ENCODE data around the gene BCHE. TPM values are rescaled to one million over a fixed set of nuclear protein-coding genes. Genes with fewer than 3 reads are reported as not detected.

Gene BCHE
- total and polyA plus RNA-seq, 8 donors: 6.6 to 49.7 (median 38.0) TPM

DNA sequence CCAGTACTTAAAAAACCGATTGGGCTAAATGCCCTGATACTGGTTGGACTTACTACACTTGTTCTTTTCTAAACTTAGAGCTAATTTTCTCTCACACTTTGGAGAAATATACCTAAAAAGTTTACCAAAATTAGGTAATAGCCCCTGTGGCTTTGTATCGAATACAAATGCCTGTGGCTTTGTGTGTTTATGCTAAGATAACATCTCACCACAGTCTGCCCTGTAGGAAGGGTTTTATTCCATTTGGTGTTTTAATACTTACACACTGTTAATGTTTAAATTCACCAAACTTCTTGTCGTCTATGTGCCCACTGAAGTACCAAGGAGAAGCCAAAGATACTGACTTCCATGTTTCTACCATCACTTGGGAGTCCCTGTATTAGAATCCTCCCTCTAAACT lies 66.4 kb downstream of the BCHE start:
- DNase-seq (no peak), ATAC-seq (no peak)
- TF ChIP-seq, protein P1, sequence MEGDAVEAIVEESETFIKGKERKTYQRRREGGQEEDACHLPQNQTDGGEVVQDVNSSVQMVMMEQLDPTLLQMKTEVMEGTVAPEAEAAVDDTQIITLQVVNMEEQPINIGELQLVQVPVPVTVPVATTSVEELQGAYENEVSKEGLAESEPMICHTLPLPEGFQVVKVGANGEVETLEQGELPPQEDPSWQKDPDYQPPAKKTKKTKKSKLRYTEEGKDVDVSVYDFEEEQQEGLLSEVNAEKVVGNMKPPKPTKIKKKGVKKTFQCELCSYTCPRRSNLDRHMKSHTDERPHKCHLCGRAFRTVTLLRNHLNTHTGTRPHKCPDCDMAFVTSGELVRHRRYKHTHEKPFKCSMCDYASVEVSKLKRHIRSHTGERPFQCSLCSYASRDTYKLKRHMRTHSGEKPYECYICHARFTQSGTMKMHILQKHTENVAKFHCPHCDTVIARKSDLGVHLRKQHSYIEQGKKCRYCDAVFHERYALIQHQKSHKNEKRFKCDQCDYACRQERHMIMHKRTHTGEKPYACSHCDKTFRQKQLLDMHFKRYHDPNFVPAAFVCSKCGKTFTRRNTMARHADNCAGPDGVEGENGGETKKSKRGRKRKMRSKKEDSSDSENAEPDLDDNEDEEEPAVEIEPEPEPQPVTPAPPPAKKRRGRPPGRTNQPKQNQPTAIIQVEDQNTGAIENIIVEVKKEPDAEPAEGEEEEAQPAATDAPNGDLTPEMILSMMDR (IDR thresholded peaks at IDR 0.05): no peak
- no peak overlapping the region for H3K27ac ChIP-seq
- no peaks in the 10 kb centered on the region for H3K36me3 ChIP-seq
- H3K9me3 ChIP-seq: peaks cover 0 to 15% of the 10 kb centered on the region in 2 donors
- intact Hi-C loops (cut with DNase I): no loop called here
- H3K27me3 ChIP-seq: no peaks in the 10 kb centered on the region
- H3K4me1 ChIP-seq: no peaks in the 10 kb centered on the region
- H3K4me3 ChIP-seq: no peak overlapping the region

DNA sequence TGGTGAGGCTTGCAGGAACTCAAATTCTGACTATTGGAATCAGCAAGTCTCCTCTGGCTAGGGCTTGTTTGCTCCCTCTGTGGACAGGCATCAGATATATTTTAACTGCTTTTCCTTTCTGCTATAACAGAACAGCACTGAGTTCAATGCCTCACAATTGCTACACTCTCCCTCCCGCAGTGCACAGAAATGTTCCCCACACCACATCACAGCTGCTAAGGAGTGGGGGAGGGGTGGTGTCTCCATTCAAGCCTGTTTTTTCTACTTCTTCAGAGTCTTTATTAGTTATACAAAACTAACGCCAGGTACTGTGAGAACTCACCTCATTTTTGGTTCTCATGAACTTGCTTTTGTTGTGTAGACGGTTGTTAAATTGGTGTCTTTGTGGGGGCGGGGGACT lies 68.5 kb downstream of the BCHE start:
- no peaks in the 10 kb centered on the region for H3K4me1 ChIP-seq
- H3K27ac ChIP-seq: no peak overlapping the region
- H3K4me3 ChIP-seq: no peak overlapping the region
- DNase-seq (no peak), ATAC-seq (no peak)
- peaks cover 0 to 15% of the 10 kb centered on the region in 2 donors for H3K9me3 ChIP-seq
- no peaks in the 10 kb centered on the region for H3K27me3 ChIP-seq
- H3K36me3 ChIP-seq: no peaks in the 10 kb centered on the region
- intact Hi-C loops (cut with DNase I): no loop called here
- TF ChIP-seq, protein P1 (IDR thresholded peaks at IDR 0.05): no peak

DNA sequence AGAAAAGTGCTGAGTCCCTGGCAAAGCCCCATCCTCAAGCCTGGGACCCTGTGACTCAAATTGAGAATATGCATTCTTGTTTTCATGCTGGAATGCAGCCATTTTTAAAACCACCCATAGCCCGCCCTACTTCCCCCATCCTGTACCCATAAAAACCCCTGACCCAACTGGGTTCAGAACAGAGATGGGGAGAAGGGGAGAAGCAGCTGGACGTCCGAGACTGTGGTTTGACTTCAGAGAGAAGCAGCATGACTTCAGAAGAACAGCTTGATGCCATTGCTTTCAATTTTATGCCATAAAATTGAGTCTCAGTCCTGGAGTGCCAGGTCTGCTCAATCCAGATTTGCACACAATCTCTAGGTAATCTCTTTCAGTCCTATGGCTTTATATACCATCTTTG lies 78.2 kb downstream of the BCHE start:
- intact Hi-C loops (cut with DNase I): no loop called here
- Histone ChIP-seq H3K27ac (no peak overlapping the region), H3K36me3 (no peaks in the 10 kb centered on the region), H3K27me3 (no peaks in the 10 kb centered on the region), H3K9me3 (no peaks in the 10 kb centered on the region), H3K4me1 (no peaks in the 10 kb centered on the region), H3K4me3 (no peak overlapping the region)
- ATAC-seq (no peak), DNase-seq (no peak)
- TF ChIP-seq, protein P1 (IDR thresholded peaks at IDR 0.05): no peak

DNA sequence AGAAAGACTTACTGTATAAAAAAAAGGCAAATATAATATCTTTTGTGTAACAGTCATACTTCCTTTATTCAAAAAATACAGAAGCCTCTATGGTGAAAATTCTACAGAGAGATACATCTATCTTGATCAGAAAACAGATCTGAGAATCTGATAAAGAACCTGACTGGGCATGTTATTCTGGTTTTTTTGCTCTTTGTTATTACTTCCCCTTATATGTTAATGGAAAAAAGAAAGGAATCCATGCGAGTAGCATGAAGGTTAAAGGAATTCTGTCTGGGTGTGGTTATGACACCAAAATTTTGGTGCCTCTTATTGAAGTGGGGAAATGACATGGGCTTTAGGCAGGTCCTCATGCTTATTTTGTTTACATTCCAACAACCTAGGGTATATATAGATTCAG lies 81.7 kb downstream of the BCHE start:
- Histone ChIP-seq H3K36me3 (no peaks in the 10 kb centered on the region), H3K4me1 (no peaks in the 10 kb centered on the region), H3K9me3 (no peaks in the 10 kb centered on the region), H3K4me3 (no peak overlapping the region), H3K27ac (no peak overlapping the region), H3K27me3 (no peaks in the 10 kb centered on the region)
- intact Hi-C loops (cut with DNase I): no loop called here
- ATAC-seq (no peak), DNase-seq (no peak)
- TF ChIP-seq, protein P1 (IDR thresholded peaks at IDR 0.05): no peak

DNA sequence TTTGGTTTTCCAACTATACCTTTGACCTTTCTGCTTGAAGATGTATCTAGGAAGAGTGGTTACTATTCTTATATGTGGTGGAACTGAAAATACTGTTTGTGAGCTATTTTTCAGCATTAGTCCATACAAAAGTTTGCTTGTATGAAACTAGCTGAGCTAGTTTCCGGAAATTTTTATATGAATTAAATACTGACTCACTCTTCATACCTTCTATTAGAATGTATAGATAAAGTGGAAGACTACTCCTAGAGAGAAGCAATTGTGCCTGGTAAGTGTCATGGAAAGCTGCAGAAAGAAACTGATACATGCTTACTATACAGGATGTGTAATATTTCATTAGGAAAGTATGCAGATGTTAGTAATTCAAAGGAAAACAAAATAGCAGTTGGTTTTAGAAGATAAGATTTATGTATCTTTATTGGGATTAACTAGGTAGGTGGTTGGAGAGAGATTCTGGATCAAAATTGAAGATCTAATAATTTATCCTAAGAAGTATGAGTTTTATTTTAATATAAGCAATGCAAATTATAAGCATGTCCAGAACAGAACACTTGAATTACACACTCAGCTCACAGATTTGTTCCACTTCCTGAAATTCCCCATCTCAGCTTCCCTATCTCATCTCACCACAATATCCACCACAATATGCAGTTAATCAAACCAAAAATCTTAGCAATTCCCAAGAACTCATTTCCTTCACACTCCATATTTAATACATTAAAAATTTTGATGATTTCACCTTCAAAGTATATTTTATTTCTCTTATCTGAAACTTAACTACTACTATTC lies 82.8 kb downstream of the BCHE start:
- no peak for DNase-seq
- H3K36me3 ChIP-seq: no peaks in the 10 kb centered on the region
- no peaks in the 10 kb centered on the region for H3K4me1 ChIP-seq
- intact Hi-C loops (cut with DNase I): no loop called here
- TF ChIP-seq, protein P1 (IDR thresholded peaks at IDR 0.05): no peak
- H3K27ac ChIP-seq: no peak overlapping the region
- H3K9me3 ChIP-seq: no peaks in the 10 kb centered on the region
- H3K4me3 ChIP-seq: no peak overlapping the region
- no peaks in the 10 kb centered on the region for H3K27me3 ChIP-seq
- no peak for ATAC-seq
